ENCODE measurements around the gene OR2AK2.

DNA sequence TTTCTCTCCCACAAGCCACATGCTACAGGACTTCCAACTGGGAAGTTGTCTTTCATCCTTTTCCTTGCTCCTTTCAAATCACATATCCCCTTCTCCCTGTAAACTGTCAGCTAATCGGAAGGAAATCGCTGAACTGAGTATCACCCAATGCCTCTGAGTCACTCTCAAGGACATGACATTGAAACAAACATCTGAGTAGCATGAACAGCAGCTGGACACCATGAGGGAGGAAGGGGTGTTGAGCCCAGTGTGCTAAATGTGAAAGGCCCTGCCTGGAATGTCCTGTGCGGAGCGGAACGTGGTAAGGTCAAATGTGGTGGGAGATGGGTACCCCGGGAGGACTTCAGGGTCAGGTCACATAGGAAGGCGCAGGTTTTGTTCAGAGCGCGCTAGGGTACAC lies 40.2 kb upstream of the OR2AK2 start, which contains the start of gene OR2AJ1:
- no peak for TF ChIP-seq DPF2 (IDR thresholded peaks at IDR 0.05)
- no peak for TF ChIP-seq E2F1 (CRISPR knock-in tag; IDR thresholded peaks at IDR 0.05)
- TF ChIP-seq RBBP5 (IDR thresholded peaks at IDR 0.05; ENCODE audit: borderline replicate concordance, insufficient read depth, low read length, poor library complexity, severe bottlenecking), result no peak
- TF ChIP-seq MEF2D (tag; conservative IDR thresholded peaks at IDR 0.05; ENCODE audit: low read depth), result no peak

Data from K562 (cell line).